GM10266 (cell line): ENCODE data around the gene KLHL13.
A peak's percentile ranks its signal among the peaks of the same experiment; 100 is the strongest.

Source experiments
- DNase-seq: peaks from one replicate; pipeline ENCODE4 v3.0.0; 2012; ENCODE audit errors: extremely low spot score
- CTCF ChIP-seq: IDR thresholded peaks from 2 replicates; pipeline ENCODE4 v1.5.1; 2012; ENCODE audit warnings: mild to moderate bottlenecking, low read depth; ENCODE audit not compliant: control insufficient read depth, insufficient read depth; ENCODE audit errors: missing control alignments

Gene KLHL13

GRCh38 chrX:118117741-118118140 lies 1.1 kb upstream of the KLHL13 start:
- no peak for TF ChIP-seq CTCF
- no peak for DNase-seq

- DNase-seq, result peak; percentile 4
- no peak for TF ChIP-seq CTCF
Measured at GRCh38 chrX:118115953-118116712, 477 bp downstream of the KLHL13 start.

GRCh38 chrX:118114971-118115370 lies 1.6 kb downstream of the KLHL13 start:
- DNase-seq, result no peak
- no peak for TF ChIP-seq CTCF

- no peak for DNase-seq
- no peak for TF ChIP-seq CTCF
Measured at GRCh38 chrX:118109065-118109464, 7.5 kb downstream of the KLHL13 start.

- TF ChIP-seq CTCF, result no peak
- no peak for DNase-seq
Measured at GRCh38 chrX:118108304-118108703, 8.3 kb downstream of the KLHL13 start.

- DNase-seq, result no peak
- no peak for TF ChIP-seq CTCF
Measured at GRCh38 chrX:118100091-118100490, 16.5 kb downstream of the KLHL13 start.

GRCh38 chrX:118088084-118088483 lies 28.5 kb downstream of the KLHL13 start:
- no peak for TF ChIP-seq CTCF
- DNase-seq, result no peak
